Activated CD4-positive, alpha-beta T cell treated with anti-CD3 and anti-CD28 coated beads, Interleukin-2, Interleukin-6, amounts not matched to agents 100 ng/mL and 50 ng/mL, durations not matched to agents 16 hours and 8 hours (primary cell): ENCODE results near the gene CRIP3.
A peak's percentile ranks its signal among the peaks of the same experiment; 100 is the strongest.
"Not testable (repeated sequence)": the region's sequence is repeated elsewhere in the genome, so short reads cannot be mapped to it uniquely, and the experiment has no call there.

Source experiments
- DNase-seq: peaks from one replicate; pipeline ENCODE4 v3.0.0-alpha.2; 2020

The CRIP3 gene, protein sequence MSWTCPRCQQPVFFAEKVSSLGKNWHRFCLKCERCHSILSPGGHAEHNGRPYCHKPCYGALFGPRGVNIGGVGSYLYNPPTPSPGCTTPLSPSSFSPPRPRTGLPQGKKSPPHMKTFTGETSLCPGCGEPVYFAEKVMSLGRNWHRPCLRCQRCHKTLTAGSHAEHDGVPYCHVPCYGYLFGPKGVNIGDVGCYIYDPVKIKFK

DNA sequence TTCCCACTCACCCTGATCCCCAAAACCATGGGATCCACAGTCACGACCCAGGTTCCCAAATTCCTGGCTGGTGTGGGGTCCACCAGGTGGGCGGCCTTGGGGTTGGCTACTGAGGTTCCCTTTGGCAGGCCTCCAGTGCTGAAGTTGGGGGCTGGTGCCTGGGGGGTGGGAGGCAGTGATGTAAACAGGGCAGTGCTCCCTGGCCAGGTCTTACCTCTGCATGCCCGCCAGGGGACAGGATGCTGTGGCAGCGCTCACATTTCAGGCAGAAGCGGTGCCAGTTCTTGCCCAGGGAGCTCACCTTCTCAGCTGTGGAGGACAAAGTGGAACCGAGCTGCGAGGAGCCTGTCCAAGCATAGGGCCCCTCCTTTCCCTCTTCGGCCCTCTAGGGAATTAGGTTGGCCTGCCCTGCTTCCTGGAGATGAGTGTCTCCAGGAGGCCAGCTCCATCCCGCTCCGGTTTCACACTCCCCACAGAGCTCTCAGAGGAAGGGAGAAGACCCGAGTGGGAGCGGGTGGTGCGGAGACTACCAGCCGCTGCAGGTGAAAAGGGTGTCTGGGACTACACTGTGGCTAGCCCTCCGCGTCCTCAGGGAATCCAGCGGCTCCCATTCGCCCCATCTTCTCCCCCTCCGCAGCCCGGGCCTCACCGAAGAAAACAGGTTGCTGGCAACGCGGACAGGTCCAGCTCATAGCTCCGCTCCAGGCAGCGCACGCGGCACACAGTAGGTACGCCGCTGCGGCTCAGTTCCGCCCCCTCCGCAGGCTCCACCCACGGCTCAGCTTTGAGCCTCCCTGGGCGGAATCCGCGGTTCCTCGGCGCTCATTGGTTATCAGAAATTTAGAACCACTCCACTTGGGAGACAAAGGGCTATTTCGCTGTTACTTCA is at the start of gene CRIP3:
Gene CRIP3, minus strand, starts transcription at position 726 of the 889 bp plus-strand sequence. Its CDS starts 34 bp downstream, at position 692.
- peak; percentile 52 for DNase-seq

DNA sequence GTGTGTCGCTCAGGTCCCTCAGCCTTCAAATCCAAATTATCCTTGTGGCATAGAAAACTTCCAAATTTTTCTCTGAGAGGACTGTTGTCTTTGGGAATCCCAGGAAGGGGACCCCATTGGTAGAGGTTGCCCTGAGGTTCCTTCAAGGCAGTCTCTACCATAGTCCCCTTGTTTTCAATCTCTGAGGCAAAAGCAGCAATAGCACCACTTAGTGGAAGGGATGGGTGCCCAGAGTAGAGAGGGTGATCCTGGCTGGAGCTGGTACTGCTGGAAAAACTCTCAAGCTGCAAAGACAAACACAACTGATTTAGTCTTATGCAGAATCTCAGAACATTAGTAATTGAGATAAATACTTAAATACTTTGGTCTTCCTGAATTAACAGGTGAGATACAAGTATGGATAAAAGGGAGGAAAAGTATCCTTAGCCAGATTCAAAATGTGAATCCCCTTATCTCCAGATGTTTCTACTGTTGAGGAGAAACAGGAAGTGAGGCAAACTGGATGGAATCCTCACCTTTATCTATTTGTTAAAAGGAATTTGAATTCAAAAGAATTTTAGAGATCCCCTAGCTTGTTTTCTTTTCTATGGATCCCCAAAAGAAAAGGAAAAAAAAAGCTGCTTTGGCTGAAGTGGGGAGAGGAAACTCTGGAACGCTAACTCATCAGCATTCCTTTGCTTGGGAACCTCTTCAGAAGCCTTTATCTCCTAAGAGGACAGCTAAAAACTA is 47.4 kb upstream of the CRIP3 start:
- no peak for DNase-seq

DNA sequence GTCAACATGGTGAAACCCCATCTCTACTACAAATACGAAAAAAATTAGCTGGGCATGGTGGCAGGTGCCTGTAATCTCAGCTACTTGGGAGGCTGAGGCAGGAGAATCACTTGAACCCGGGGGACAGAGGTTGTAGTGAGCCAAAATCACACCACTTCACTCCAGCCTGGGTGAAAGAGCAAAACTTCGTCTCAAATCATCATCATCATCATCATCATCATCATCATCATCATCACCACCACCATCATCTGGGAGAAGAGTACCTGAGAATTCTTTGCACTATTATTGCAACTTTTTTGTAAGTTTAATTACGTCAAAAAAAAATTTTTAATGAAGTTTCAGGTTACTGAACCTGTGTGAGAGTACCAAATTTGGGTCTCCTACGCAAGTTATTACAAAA is 43.3 kb upstream of the CRIP3 start:
- not testable (repeated sequence) for DNase-seq

DNA sequence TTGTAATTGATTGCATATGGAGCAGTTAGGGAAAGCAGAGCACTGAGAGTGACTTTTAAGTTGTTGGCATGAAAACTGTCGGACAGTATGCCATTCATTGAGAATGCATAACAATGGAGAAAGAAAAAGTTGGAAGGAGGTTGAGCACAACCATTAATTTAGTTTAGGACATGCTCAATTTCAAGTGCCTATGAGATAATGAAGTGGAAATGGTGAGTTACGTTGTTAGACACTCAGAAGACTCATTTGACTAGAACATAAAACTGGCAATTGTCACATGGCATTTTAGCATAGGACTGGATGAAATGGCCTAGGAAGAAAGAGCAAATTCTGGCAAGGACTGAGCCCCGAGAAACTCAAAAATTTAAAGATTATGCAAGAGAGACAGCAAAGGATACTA is 38.8 kb upstream of the CRIP3 start:
- no peak for DNase-seq

DNA sequence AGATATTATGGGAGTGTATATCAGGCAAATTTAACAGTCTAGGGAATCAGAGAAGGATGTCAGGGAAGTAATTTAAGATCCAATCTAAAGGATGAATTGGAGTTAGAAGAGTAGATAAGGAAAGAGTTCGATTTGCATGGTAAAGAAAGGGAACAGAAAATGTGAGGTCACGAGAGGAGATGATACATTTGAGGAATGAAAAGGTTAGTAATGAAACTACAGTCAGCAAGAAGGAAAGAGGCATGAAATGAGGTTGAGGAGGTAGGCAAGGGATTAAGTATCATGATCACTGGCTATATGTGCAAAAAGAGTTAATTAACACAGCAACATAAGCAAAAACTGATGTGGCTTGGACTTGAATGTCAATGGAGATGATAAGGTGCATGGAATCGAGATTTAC is 38.4 kb upstream of the CRIP3 start:
- no peak for DNase-seq

DNA sequence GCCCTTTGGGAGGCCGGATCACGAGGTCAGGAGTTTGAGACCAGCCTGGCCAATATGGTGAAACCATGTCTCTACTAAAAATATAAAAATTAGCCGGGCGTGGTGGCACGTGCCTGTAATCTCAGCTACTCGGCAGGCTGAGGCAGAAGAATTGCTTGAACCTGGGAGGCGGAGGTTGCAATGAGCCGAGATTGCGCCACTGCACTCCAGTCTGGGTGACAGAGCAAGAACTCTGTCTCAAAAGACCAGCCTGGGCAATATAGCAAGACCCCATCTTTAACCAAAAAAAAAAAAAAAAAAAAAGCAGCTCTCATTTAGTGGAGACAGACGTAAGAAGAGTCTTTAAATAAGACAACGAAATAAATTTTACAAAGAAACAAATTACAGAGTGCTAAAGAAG is 37.6 kb upstream of the CRIP3 start:
- not testable (repeated sequence) for DNase-seq

DNA sequence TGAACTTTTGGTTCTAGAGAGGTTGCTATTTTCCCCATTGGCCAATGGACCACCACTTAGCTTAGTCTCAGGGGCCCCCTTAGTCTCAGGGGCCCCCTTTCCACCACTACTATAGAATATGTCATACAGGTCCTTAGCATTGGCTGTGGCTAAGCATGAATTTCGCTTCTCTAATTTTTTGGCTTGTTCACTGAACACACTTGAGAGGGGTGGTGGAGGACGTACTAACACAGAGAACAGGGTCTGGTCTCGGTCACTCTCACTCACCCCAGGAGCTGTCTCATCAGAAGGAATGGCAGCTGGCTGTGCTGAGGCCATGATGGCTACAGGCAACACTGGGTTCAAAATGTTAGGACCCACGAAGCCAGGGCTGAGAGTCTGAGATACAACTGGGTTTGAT is 30.5 kb upstream of the CRIP3 start:
- no peak for DNase-seq

DNA sequence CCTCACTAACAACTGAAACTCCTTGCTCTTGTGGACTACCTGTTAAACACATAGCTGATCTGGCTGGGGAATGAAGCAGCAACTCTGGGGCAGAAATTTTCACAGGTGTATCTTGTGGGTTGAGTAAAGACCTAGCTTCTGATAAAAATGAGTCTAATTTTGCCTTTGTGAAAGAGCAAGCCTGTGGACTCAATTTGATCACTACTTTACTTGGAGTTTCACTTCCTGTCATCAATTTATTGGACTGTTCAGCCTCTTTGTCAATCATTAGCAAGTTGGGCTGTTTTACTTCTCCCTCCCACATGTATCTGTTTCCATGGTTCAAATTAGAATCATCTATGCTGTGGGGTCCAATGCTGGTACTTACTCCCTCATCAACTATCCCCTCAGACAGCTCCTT is 29.6 kb upstream of the CRIP3 start:
- DNase-seq, result no peak

DNA sequence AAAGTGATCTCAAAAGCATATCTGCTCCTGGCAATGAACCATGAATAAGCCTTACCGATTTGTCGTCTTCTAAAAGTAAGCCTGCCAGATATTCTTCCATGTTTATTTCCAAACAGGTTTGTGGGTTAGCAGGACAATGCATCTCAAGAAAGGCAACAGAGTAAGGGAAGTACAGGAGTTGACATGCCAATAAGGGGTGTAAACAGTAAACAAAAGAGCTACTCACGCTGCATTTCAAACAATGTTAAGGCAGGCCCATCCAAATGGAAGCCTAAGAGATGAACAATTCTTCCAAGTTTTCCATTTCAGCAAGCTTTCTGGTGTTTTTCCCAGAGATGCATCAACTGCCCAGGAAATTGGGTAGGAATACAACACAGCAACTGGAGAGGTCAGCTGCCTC is 27.8 kb upstream of the CRIP3 start:
- no peak for DNase-seq

DNA sequence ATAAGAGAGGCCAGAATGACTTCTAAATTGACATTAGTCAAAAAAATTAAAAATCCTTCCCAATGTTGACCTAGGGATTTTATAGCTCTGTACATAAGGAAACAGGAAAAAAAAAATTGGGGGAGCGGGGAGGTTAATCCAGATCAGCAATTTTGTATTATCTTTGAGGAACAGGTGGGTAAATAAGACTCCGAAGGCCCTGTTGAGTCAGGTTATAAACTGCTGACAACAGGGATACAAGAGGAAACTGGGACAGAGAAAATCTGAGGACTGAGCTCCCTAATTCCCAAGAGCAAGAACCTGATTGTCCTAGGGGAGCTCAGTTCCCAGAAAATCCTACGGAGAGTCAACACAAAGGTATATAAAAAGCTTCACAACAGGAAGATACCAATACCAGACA is 26.8 kb upstream of the CRIP3 start:
- DNase-seq, result no peak

DNA sequence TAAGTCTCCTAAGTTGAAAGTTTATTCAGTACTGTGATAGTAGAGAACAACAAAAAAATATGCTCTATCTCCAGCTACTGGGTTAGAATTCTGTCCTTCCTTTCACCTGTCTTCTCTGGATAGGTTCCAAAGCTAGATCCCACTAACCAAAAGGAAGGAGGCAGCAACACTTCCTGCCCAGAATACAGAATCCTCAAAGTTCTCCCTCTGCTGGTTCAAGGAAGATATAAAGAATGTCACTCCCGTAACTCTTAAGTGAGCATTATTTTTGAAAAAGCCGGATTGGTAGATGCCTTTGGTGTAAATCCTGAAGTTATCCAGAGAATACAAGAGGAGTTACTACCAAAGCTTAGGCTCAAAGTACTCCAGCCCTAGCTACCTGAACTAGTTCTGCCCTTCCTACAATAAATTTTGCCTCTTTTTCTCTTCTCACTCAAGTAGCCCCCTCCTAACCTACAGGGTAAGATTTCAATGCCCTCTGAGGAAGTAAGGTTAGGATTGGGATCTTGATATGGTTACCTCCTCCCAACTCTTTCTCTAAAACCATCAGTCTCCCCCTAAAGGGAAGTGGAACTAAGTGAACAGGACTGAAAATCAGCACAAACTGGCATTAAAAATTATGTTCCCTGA is 26.0 kb upstream of the CRIP3 start:
- no peak for DNase-seq

DNA sequence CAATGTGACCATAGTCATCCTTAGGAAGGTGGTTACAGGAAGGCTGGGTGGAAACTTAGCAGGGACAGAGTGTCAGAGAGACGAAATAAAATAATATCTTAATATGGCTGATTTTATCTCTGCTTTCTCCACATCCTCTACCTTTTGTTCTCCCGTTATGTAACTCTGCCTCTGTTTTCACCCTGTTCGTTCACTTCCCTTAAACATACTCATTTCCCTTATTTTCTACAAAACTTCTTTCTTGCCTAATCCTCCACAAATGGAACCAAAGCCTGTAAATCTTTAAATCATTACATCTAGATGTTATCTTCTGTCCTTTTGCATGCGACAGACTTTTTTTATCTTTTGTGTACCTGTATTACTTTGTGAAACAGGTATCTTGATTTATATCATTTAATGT is 23.3 kb upstream of the CRIP3 start:
- DNase-seq, result no peak

DNA sequence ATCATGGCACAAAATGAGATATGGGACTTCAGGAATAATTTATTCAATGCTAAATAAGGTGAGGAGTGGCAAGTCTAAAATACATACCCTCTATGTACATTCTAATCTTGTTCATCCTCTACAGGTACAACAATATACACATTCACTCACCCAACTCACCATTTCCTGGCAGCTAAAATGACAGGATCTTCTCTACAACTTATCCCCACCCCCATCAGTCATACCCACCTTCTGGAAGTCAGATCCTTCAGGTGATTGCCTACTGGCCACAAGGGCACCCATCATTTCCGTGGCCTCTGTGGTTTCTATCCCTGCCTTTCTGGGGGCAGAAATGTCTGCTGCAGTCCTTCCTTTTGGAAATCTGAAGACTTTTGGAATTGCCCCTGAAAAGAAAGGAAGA is 22.8 kb upstream of the CRIP3 start:
- no peak for DNase-seq

DNA sequence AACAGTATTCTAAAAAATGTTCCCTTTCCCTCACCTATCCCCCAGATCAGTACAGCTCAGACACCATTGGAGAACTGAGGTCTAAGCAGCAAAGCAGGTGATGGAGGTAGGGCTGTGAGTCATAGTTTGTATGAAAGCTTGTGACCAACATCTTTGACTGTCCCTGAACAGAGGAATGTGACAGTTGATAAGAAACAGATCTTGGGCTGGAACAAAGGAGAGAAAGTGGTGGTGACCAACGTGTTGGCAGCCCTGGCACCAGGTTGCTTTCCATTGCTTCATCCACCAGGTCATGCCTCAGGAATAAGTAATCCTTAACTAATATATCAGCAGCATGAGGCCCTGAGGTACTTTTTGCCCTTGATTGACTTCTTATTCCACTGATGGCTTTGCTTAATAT is 19.9 kb upstream of the CRIP3 start:
- no peak for DNase-seq

DNA sequence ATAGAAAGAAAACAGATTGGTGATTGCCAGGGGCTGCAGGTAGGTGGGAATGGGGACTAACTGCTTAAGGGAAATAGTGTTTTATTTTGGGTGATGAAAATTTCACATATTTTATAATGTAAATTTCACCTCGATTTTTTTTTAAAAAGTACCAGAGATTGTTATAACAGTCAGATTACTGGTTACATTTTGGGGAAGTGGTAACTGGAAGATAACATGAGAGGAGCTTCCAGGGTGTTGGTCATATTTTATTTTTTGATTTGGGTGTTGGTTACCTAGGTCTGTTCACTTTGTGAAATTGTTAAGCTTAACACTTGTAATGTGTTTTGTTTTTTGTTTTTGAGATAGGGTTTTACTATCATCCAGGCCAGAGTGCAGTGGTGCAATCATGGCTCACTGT is 17.2 kb upstream of the CRIP3 start:
- DNase-seq, result no peak

DNA sequence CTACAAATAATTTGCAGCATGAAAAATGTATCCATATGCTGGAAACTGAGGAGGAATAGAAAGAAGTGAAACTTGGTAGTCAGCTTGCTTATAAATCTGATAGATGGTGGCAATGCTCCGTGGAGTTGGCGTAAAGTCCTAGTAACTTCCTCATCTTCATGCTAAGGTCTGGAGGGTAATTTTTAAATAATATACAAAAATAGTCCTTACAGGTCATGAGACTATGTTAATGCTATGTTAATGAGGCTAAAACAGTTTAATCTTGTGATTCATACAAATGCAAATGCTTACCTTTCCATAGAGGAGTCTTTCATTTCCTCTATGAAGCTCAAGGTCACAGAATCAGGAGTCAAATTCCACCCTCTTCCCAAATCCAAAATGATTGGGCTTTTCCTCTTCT is 9.4 kb upstream of the CRIP3 start:
- no peak for DNase-seq

DNA sequence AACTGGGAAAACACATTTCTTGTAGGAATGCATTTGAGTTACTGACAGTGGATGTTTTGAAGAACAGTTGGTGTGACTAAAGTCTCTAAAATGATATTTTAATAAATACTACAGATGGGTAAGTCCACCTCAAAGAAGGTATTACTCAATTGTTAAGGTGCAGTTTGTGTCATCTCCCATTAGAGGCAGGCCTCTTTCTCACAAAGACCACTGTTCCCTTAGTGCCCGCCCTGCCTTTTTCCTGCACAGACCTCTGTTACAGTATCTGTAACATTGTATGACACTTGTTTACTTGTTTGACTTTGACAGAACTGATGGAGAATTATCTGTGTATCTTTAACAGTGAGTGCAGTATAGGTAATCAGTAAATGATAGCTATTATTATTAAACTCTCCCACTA is 5.2 kb upstream of the CRIP3 start:
- no peak for DNase-seq

DNA sequence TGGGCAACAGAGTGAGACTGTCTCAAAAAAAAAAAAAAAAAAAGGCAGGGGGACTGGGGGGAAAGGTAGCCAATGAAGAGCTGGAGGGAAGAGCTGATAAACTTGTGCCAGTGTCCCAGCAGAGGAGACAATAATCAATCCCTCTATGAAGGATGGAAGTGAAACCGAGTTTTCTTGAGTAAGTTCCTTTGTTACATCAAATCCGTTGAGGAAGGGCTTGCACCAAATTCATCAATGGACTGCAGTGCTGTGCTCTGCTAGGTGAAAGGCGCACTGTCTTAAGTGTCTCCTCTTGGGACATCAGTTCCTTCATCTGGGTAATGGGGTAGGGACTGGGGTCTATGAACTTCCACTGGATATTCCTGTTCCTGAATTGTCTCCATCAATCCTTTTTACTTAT is 3.0 kb upstream of the CRIP3 start:
- DNase-seq, result no peak

DNA sequence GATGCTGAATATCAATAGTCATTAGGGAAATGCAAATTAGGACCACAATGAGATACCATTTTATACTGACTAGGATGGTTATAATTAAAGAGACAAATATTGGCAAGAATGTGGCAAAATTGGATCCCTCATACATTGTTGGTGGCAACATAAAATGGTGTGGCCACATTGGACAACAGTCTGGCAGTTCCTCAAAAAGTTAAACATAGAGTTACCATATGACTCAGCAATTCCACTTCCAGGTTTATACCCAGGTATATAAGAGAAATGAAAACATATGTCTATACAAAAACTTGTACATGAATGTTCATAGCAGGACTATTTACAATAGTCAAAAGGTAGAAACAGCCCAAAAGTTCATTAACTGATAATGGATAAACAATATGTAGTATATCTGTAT is 2.0 kb upstream of the CRIP3 start:
- no peak for DNase-seq

DNA sequence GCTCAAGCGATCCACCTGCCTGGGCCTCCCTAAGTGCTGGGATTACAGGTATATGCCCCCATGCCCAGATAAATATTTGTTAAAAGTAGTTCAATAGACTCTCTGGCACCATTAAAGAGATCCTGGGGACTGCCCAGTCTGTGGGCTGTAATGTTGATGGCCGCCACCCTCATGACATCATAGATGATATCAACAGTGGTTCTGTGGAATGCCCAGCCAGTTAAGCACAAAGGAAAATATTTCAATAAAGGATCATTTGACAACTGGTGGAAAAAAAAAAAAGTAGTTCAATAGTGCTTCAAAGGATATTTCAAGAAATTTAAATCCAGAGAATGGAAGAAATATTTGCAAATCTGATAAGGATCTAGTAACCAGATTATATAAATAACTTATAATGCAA is 1.5 kb upstream of the CRIP3 start:
- no peak for DNase-seq

DNA sequence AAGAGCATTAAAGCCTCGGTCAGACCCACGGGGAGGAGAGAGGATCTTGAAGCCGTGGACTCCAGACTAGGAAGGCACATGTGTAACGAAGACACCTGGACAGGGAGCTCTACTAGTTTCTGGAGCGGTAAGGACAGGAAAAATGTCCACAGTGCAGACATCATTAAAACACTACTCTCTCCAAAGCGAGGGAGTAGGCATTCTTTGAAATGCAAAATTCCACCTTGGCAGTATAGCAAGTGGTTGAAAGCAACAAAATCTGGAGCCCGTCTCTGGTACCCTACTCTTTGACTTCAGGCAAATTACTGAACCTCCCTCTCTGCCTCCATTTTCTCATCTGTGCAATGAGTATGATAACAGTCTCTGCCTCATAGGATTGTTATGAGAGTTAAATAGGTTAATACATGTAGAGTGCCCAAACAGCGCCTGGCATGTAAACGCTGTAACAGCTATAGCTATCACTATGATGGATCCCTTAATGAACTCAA is 408 bp upstream of the CRIP3 start:
- no peak for DNase-seq

DNA sequence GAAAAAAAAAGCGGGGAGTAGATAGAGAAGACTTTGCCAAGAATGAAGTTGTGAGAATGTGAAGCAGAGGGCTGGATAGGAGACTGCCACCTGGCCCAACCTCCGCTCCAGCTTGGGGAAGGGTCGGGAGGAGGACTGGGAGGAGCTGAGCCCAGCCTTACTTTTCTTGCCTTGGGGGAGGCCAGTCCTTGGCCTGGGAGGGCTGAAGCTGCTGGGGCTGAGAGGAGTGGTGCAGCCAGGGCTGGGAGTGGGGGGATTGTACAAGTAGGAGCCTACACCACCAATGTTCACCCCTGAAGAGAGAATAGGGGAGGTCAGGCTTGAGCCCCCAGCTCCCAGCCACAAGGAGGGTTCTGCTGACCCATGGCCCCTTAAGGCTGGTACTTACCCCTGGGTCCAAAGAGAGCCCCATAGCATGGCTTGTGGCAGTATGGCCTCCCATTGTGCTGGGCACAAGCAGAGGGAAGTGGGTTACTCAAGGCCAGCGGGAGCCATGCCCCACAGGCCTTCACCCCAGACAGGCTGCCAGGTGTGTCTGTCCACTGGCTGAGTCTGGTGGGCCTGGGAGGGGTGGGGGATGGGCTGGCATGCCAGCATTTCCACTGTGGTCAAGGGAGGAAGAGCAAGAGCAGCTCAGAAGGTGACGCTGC is 1.1 kb downstream of the CRIP3 start:
- DNase-seq, result no peak

DNA sequence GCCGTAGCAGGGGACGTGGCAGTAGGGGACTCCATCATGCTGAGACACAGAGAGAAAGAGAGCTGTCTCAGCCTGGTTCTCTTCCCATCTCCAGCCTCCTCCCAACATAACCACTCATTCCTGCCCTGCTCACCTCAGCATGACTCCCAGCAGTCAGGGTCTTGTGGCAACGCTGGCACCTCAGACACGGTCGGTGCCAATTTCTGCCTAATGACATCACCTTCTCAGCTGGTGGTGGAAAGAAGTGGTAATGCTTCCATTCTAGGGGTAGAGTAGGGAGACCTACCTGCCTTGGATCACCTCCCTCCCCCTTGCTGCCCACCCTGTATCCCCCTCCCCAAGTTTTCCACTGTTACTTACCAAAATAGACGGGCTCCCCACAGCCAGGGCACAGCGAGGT is 2.5 kb downstream of the CRIP3 start:
- DNase-seq, result no peak
